T-helper 2 cell treated with Interferon-gamma antibody and Interleukin-4, amounts not matched to agents 5 μg/mL and 100 μg/mL, for 36 hours (primary cell): ENCODE measurements around the gene MINDY3.
"Not testable (repeated sequence)": the region's sequence is repeated elsewhere in the genome, so short reads cannot be mapped to it uniquely, and the experiment has no call there.

Experiments
- DNase-seq: peaks from one replicate; pipeline ENCODE4 v3.0.0; 2021; ENCODE audit warnings: low spot score
- H3K27ac Mint-ChIP-seq: one replicate; pipeline ENCODE4 v1.8.0; 2021; ENCODE audit warnings: mild to moderate bottlenecking, mixed read lengths
- H3K27me3 Mint-ChIP-seq: one replicate; pipeline ENCODE4 v1.8.0; 2021; ENCODE audit warnings: low read depth, mixed read lengths
- H3K36me3 Mint-ChIP-seq: one replicate; pipeline ENCODE4 v1.8.0; 2021; ENCODE audit warnings: low read depth, mixed read lengths
- H3K4me1 Mint-ChIP-seq: one replicate; pipeline ENCODE4 v1.8.0; 2021; ENCODE audit warnings: low read depth, mixed read lengths
- H3K4me3 Mint-ChIP-seq: one replicate; pipeline ENCODE4 v1.8.0; 2022; ENCODE audit warnings: mild to moderate bottlenecking, moderate library complexity, mixed read lengths
- H3K9me3 Mint-ChIP-seq: one replicate; pipeline ENCODE4 v1.8.0; 2021; ENCODE audit warnings: mixed read lengths

MINDY3 gene

GRCh38 chr10:15761224-15761623 is 99.1 kb downstream of the MINDY3 start:
- H3K9me3 Mint-ChIP-seq, H3K4me1 Mint-ChIP-seq, H3K36me3 Mint-ChIP-seq, H3K27ac Mint-ChIP-seq, H3K4me3 Mint-ChIP-seq, DNase-seq: not testable (repeated sequence)
- H3K27me3 Mint-ChIP-seq = peaks cover 11% of the 10 kb centered on the region

GRCh38 chr10:15760681-15761080 is 99.6 kb downstream of the MINDY3 start:
- Mint-ChIP-seq H3K36me3 (no peaks in the 10 kb centered on the region), H3K9me3 (no peaks in the 10 kb centered on the region), H3K27ac (no peak overlapping the region), H3K4me1 (peaks cover 1% of the 10 kb centered on the region), H3K27me3 (peaks cover 13% of the 10 kb centered on the region), H3K4me3 (no peak overlapping the region)
- no peak for DNase-seq

GRCh38 chr10:15759265-15759664 is 101.0 kb downstream of the MINDY3 start:
- no peak for DNase-seq
- Mint-ChIP-seq H3K27me3 (peaks cover 13% of the 10 kb centered on the region), H3K4me1 (peaks cover 1% of the 10 kb centered on the region), H3K4me3 (no peak overlapping the region), H3K36me3 (no peaks in the 10 kb centered on the region), H3K27ac (no peak overlapping the region), H3K9me3 (no peaks in the 10 kb centered on the region)

- H3K9me3 Mint-ChIP-seq = no peaks in the 10 kb centered on the region
- no peak overlapping the region for H3K27ac Mint-ChIP-seq
- H3K36me3 Mint-ChIP-seq = no peaks in the 10 kb centered on the region
- H3K27me3 Mint-ChIP-seq = peaks cover 13% of the 10 kb centered on the region
- H3K4me3 Mint-ChIP-seq = no peak overlapping the region
- H3K4me1 Mint-ChIP-seq = peaks cover 1% of the 10 kb centered on the region
- DNase-seq = no peak
Measured at GRCh38 chr10:15758618-15759017, 101.7 kb downstream of the MINDY3 start.

- peaks cover 13% of the 10 kb centered on the region for H3K27me3 Mint-ChIP-seq
- H3K36me3 Mint-ChIP-seq = no peaks in the 10 kb centered on the region
- H3K9me3 Mint-ChIP-seq = no peaks in the 10 kb centered on the region
- H3K27ac Mint-ChIP-seq = no peak overlapping the region
- peaks cover 1% of the 10 kb centered on the region for H3K4me1 Mint-ChIP-seq
- no peak overlapping the region for H3K4me3 Mint-ChIP-seq
- no peak for DNase-seq
Measured at GRCh38 chr10:15754937-15755336, 105.4 kb downstream of the MINDY3 start.

- no peak for DNase-seq
- H3K27ac Mint-ChIP-seq = no peak overlapping the region
- no peak overlapping the region for H3K4me3 Mint-ChIP-seq
- H3K27me3 Mint-ChIP-seq = peaks cover 6% of the 10 kb centered on the region
- no peaks in the 10 kb centered on the region for H3K9me3 Mint-ChIP-seq
- H3K4me1 Mint-ChIP-seq = no peaks in the 10 kb centered on the region
- no peaks in the 10 kb centered on the region for H3K36me3 Mint-ChIP-seq
Measured at GRCh38 chr10:15751046-15751445, 109.3 kb downstream of the MINDY3 start.

GRCh38 chr10:15748126-15748525 is 112.2 kb downstream of the MINDY3 start:
- Mint-ChIP-seq H3K4me3 (no peak overlapping the region), H3K9me3 (no peaks in the 10 kb centered on the region), H3K27ac (no peak overlapping the region), H3K4me1 (no peaks in the 10 kb centered on the region), H3K27me3 (peaks cover 7% of the 10 kb centered on the region), H3K36me3 (no peaks in the 10 kb centered on the region)
- no peak for DNase-seq

- no peak for DNase-seq
- H3K9me3 Mint-ChIP-seq = no peaks in the 10 kb centered on the region
- H3K4me1 Mint-ChIP-seq = no peaks in the 10 kb centered on the region
- no peaks in the 10 kb centered on the region for H3K36me3 Mint-ChIP-seq
- H3K27me3 Mint-ChIP-seq = peaks cover 7% of the 10 kb centered on the region
- no peak overlapping the region for H3K27ac Mint-ChIP-seq
- no peak overlapping the region for H3K4me3 Mint-ChIP-seq
Measured at GRCh38 chr10:15747632-15748031, 112.7 kb downstream of the MINDY3 start.

GRCh38 chr10:15745751-15746150 is 114.6 kb downstream of the MINDY3 start:
- H3K9me3 Mint-ChIP-seq = no peaks in the 10 kb centered on the region
- peaks cover 7% of the 10 kb centered on the region for H3K27me3 Mint-ChIP-seq
- H3K4me1 Mint-ChIP-seq = no peaks in the 10 kb centered on the region
- H3K4me3 Mint-ChIP-seq = no peak overlapping the region
- no peaks in the 10 kb centered on the region for H3K36me3 Mint-ChIP-seq
- no peak for DNase-seq
- no peak overlapping the region for H3K27ac Mint-ChIP-seq

- Mint-ChIP-seq H3K4me3 (no peak overlapping the region), H3K4me1 (no peaks in the 10 kb centered on the region), H3K27ac (no peak overlapping the region), H3K36me3 (no peaks in the 10 kb centered on the region), H3K27me3 (peaks cover 7% of the 10 kb centered on the region), H3K9me3 (no peaks in the 10 kb centered on the region)
- DNase-seq = peak; percentile 16
Measured at GRCh38 chr10:15744217-15744865, 116.0 kb downstream of the MINDY3 start.

- Mint-ChIP-seq H3K4me3 (no peak overlapping the region), H3K27ac (no peak overlapping the region), H3K27me3 (peaks cover 7% of the 10 kb centered on the region), H3K4me1 (no peaks in the 10 kb centered on the region), H3K36me3 (no peaks in the 10 kb centered on the region), H3K9me3 (no peaks in the 10 kb centered on the region)
- no peak for DNase-seq
Measured at GRCh38 chr10:15743443-15743842, 116.9 kb downstream of the MINDY3 start.

- H3K4me3 Mint-ChIP-seq = no peak overlapping the region
- no peaks in the 10 kb centered on the region for H3K9me3 Mint-ChIP-seq
- no peaks in the 10 kb centered on the region for H3K36me3 Mint-ChIP-seq
- peaks cover 7% of the 10 kb centered on the region for H3K27me3 Mint-ChIP-seq
- DNase-seq = no peak
- no peaks in the 10 kb centered on the region for H3K4me1 Mint-ChIP-seq
- H3K27ac Mint-ChIP-seq = no peak overlapping the region
Measured at GRCh38 chr10:15742836-15743235, 117.5 kb downstream of the MINDY3 start.

GRCh38 chr10:15742102-15742501 is 118.2 kb downstream of the MINDY3 start:
- DNase-seq = no peak
- H3K4me1 Mint-ChIP-seq = no peaks in the 10 kb centered on the region
- no peak overlapping the region for H3K27ac Mint-ChIP-seq
- no peak overlapping the region for H3K4me3 Mint-ChIP-seq
- H3K27me3 Mint-ChIP-seq = peaks cover 5% of the 10 kb centered on the region
- H3K36me3 Mint-ChIP-seq = no peaks in the 10 kb centered on the region
- no peaks in the 10 kb centered on the region for H3K9me3 Mint-ChIP-seq

- Mint-ChIP-seq H3K9me3 (no peaks in the 10 kb centered on the region), H3K27me3 (peaks cover 2% of the 10 kb centered on the region), H3K4me1 (no peaks in the 10 kb centered on the region), H3K36me3 (no peaks in the 10 kb centered on the region), H3K4me3 (no peak overlapping the region), H3K27ac (no peak overlapping the region)
- DNase-seq = no peak
Measured at GRCh38 chr10:15741581-15741980, 118.7 kb downstream of the MINDY3 start.

- H3K4me1 Mint-ChIP-seq = no peaks in the 10 kb centered on the region
- H3K27me3 Mint-ChIP-seq = no peaks in the 10 kb centered on the region
- no peak overlapping the region for H3K27ac Mint-ChIP-seq
- H3K36me3 Mint-ChIP-seq = no peaks in the 10 kb centered on the region
- no peaks in the 10 kb centered on the region for H3K9me3 Mint-ChIP-seq
- H3K4me3 Mint-ChIP-seq = no peak overlapping the region
- no peak for DNase-seq
Measured at GRCh38 chr10:15740261-15740660, 120.0 kb downstream of the MINDY3 start.
